ENCODE measurements around the gene CDK14. TPM values are rescaled to one million over a fixed set of nuclear protein-coding genes. Genes with fewer than 3 reads are reported as not detected.
A peak's percentile ranks its signal among the peaks of the same experiment; 100 is the strongest.

Gene CDK14
- total and polyA plus RNA-seq, 10 of the 15 experiments (the other 5 are each of a cell fraction or from before 2014, with no cell fraction given), result 6.5 to 61.3 (median 24.2) TPM

- 87% methylated on average over 1 of the region's 1 CpG for WGBS (ENCODE audit: insufficient coverage, insufficient replicate concordance, low lambda C conversion rate, missing lambda C conversion rate)
- Histone ChIP-seq H2AFZ (ENCODE audit: control insufficient read depth, low read depth, low read length) (no peak overlapping the region), H3K4me2 (ENCODE audit: control insufficient read depth, insufficient read depth) (no peak overlapping the region), H3K79me2 (ENCODE audit: control insufficient read depth, insufficient read depth, low read length) (no peaks in the 10 kb centered on the region), H3K27me3 (replicated peaks in 1 of 2; ENCODE audit: control insufficient read depth in 2 of 2, insufficient read depth in 2 of 2, low read length in 1 of 2) (no peaks in the 10 kb centered on the region), H3K9ac (ENCODE audit: control insufficient read depth, insufficient read depth, low read length) (no peak overlapping the region), H3K4me3 (no peak overlapping the region), H3K27ac (ENCODE audit: control insufficient read depth, insufficient read depth) (no peak overlapping the region), H4K20me1 (ENCODE audit: control insufficient read depth, insufficient read depth) (no peaks in the 10 kb centered on the region), H3K9me3 (replicated peaks; ENCODE audit: control insufficient read depth, insufficient read depth, low read length) (no peaks in the 10 kb centered on the region), H3K36me3 (ENCODE audit: control insufficient read depth in 2 of 2, insufficient read depth in 2 of 2, low read length in 1 of 2) (no peaks in the 10 kb centered on the region), H3K4me1 (ENCODE audit: control insufficient read depth, insufficient read depth, low read length) (no peaks in the 10 kb centered on the region)
- ATAC-seq (no peak), FAIRE-seq (peak; percentile 47), DNase-seq (ENCODE audit: low read depth, low spot score) (no peak)
- intact Hi-C loops (cut with micrococcal nuclease; ENCODE audit: unreplicated experiment) (no loop called here), in situ Hi-C loops (cut with MboI) (no loop called here)
- RAD21 ChIA-PET (ENCODE audit: unreplicated experiment), result no interaction called here
- CTCF ChIA-PET, result no interaction called here
- POLR2A ChIA-PET, result no interaction called here
- SMC1A ChIA-PET (ENCODE audit: uncharacterized antibody, unreplicated experiment), result interaction anchor here (0.6 to 0.7 kb wide), 2 partner anchors 13 to 43 kb away, joined by 3 to 6 read pairs; no protein-coding TSS in a partner anchor
- no TSS peak for BruUV-seq (replicated peaks)
- TF ChIP-seq KDM1A (IDR thresholded peaks at IDR 0.05; ENCODE audit: borderline replicate concordance) (no peak), RAD21 (IDR thresholded peaks at IDR 0.05; ENCODE audit: insufficient read depth, low read depth, low read length) (no peak), SMAD5 (IDR thresholded peaks at IDR 0.05; ENCODE audit: low read depth) (no peak), IRF4 (IDR thresholded peaks at IDR 0.05; ENCODE audit: low read depth, low read length) (no peak)
Measured at GRCh38 chr7:90864088-90864487, 268.0 kb downstream of the CDK14 start.

GRCh38 chr7:90869335-90869734 lies 273.2 kb downstream of the CDK14 start:
- no peak for FAIRE-seq
- no peaks in the 10 kb centered on the region for H3K27me3 ChIP-seq (replicated peaks in 1 of 2; ENCODE audit: control insufficient read depth in 2 of 2, insufficient read depth in 2 of 2, low read length in 1 of 2)

More at GRCh38 chr7:90869335-90869734, 273.2 kb downstream of the CDK14 start:
- WGBS (ENCODE audit: insufficient coverage, insufficient replicate concordance, low lambda C conversion rate, missing lambda C conversion rate), result 89% methylated on average over 1 of the region's 1 CpG
- Histone ChIP-seq H3K4me3 (no peak overlapping the region), H3K36me3 (ENCODE audit: control insufficient read depth in 2 of 2, insufficient read depth in 2 of 2, low read length in 1 of 2) (peaks cover 0 to 3% of the 10 kb centered on the region in 2 experiments; a peak in 2 of 4 replicates), H3K9me3 (replicated peaks; ENCODE audit: control insufficient read depth, insufficient read depth, low read length) (no peaks in the 10 kb centered on the region), H3K27ac (ENCODE audit: control insufficient read depth, insufficient read depth) (no peak overlapping the region), H4K20me1 (ENCODE audit: control insufficient read depth, insufficient read depth) (no peaks in the 10 kb centered on the region), H3K4me2 (ENCODE audit: control insufficient read depth, insufficient read depth) (no peak overlapping the region), H3K4me1 (ENCODE audit: control insufficient read depth, insufficient read depth, low read length) (no peaks in the 10 kb centered on the region), H3K9ac (ENCODE audit: control insufficient read depth, insufficient read depth, low read length) (no peak overlapping the region), H3K79me2 (ENCODE audit: control insufficient read depth, insufficient read depth, low read length) (no peaks in the 10 kb centered on the region), H2AFZ (ENCODE audit: control insufficient read depth, low read depth, low read length) (no peak overlapping the region)
- RAD21 ChIA-PET (ENCODE audit: unreplicated experiment), result no interaction called here
- POLR2A ChIA-PET, result no interaction called here
- in situ Hi-C loops (cut with MboI), result no loop called here
- intact Hi-C loops (cut with micrococcal nuclease; ENCODE audit: unreplicated experiment), result no loop called here
- no TSS peak for BruUV-seq (replicated peaks)
- TF ChIP-seq, protein P1, sequence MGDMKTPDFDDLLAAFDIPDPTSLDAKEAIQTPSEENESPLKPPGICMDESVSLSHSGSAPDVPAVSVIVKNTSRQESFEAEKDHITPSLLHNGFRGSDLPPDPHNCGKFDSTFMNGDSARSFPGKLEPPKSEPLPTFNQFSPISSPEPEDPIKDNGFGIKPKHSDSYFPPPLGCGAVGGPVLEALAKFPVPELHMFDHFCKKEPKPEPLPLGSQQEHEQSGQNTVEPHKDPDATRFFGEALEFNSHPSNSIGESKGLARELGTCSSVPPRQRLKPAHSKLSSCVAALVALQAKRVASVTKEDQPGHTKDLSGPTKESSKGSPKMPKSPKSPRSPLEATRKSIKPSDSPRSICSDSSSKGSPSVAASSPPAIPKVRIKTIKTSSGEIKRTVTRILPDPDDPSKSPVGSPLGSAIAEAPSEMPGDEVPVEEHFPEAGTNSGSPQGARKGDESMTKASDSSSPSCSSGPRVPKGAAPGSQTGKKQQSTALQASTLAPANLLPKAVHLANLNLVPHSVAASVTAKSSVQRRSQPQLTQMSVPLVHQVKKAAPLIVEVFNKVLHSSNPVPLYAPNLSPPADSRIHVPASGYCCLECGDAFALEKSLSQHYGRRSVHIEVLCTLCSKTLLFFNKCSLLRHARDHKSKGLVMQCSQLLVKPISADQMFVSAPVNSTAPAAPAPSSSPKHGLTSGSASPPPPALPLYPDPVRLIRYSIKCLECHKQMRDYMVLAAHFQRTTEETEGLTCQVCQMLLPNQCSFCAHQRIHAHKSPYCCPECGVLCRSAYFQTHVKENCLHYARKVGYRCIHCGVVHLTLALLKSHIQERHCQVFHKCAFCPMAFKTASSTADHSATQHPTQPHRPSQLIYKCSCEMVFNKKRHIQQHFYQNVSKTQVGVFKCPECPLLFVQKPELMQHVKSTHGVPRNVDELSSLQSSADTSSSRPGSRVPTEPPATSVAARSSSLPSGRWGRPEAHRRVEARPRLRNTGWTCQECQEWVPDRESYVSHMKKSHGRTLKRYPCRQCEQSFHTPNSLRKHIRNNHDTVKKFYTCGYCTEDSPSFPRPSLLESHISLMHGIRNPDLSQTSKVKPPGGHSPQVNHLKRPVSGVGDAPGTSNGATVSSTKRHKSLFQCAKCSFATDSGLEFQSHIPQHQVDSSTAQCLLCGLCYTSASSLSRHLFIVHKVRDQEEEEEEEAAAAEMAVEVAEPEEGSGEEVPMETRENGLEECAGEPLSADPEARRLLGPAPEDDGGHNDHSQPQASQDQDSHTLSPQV (IDR thresholded peaks at IDR 0.05), result no peak
- TF ChIP-seq ETV6 (conservative IDR thresholded peaks at IDR 0.05 in 1 of 2, IDR thresholded peaks at IDR 0.05 in 1 of 2; ENCODE audit: borderline replicate concordance in 1 of 2, low read depth in 1 of 2) (no peak), EED (IDR thresholded peaks at IDR 0.05; ENCODE audit: low read depth) (no peak), NR2C2 (IDR thresholded peaks at IDR 0.05; ENCODE audit: borderline replicate concordance, control insufficient read depth, insufficient read length, low read depth) (no peak), SMAD1 (IDR thresholded peaks at IDR 0.05; ENCODE audit: low read depth, partially characterized antibody) (no peak)
- TF ChIP-seq, protein P2, sequence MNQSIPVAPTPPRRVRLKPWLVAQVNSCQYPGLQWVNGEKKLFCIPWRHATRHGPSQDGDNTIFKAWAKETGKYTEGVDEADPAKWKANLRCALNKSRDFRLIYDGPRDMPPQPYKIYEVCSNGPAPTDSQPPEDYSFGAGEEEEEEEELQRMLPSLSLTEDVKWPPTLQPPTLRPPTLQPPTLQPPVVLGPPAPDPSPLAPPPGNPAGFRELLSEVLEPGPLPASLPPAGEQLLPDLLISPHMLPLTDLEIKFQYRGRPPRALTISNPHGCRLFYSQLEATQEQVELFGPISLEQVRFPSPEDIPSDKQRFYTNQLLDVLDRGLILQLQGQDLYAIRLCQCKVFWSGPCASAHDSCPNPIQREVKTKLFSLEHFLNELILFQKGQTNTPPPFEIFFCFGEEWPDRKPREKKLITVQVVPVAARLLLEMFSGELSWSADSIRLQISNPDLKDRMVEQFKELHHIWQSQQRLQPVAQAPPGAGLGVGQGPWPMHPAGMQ (IDR thresholded peaks at IDR 0.05; ENCODE audit: borderline replicate concordance), result no peak
- TF ChIP-seq, protein P3, sequence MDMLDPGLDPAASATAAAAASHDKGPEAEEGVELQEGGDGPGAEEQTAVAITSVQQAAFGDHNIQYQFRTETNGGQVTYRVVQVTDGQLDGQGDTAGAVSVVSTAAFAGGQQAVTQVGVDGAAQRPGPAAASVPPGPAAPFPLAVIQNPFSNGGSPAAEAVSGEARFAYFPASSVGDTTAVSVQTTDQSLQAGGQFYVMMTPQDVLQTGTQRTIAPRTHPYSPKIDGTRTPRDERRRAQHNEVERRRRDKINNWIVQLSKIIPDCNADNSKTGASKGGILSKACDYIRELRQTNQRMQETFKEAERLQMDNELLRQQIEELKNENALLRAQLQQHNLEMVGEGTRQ (IDR thresholded peaks at IDR 0.05; ENCODE audit: borderline replicate concordance, low read depth, low read length), result no peak
- ATAC-seq (no peak), DNase-seq (ENCODE audit: low read depth, low spot score) (no peak)
- CTCF ChIA-PET, result interaction anchor here (1.4 kb wide), 1 partner anchor 16 kb away, joined by 4 read pairs; no protein-coding TSS in a partner anchor
- SMC1A ChIA-PET (ENCODE audit: uncharacterized antibody, unreplicated experiment), result interaction anchor here (1.0 kb wide), 1 partner anchor 39 kb away, joined by 3 read pairs; no protein-coding TSS in a partner anchor

Measured in GM12878 (cell line).